Measurements from ENCODE around the gene INSRR. TPM values are rescaled to one million over a fixed set of nuclear protein-coding genes. Genes with fewer than 3 reads are reported as not detected.

The INSRR gene
- polyA plus RNA-seq, 3 donors, result not detected

- H3K4me3 Mint-ChIP-seq, result no peak overlapping the region
- WGBS (ENCODE audit: insufficient coverage), result 83% methylated on average over 7 of the region's 12 CpGs
- H3K9me3 Mint-ChIP-seq, result peaks cover 0 to 3% (median 0%) of the 10 kb centered on the region in 7 donors
- Histone ChIP-seq H4K20me1 (ENCODE audit: insufficient read depth, low read length) (no peaks in the 10 kb centered on the region), H3K4me3 (replicated peaks in 1 of 3; ENCODE audit: low read depth in 2 of 3, low read length in 3 of 3) (no peak overlapping the region), H3K9ac (ENCODE audit: insufficient read depth, low read length, poor library complexity, severe bottlenecking) (no peak overlapping the region), H3K27me3 (ENCODE audit: control insufficient read depth in 2 of 2, insufficient read depth in 2 of 2, low read length in 2 of 2) (peaks cover 6 to 15% of the 10 kb centered on the region in 2 donors), H3K4me1 (ENCODE audit: control insufficient read depth in 1 of 2, insufficient read depth in 2 of 2, low read length in 2 of 2) (peaks cover 8 to 9% of the 10 kb centered on the region in 2 donors), H3K36me3 (replicated peaks in 1 of 2; ENCODE audit: control insufficient read depth in 1 of 2, insufficient read depth in 2 of 2, low read length in 2 of 2) (no peaks in the 10 kb centered on the region), H3K9me3 (replicated peaks in 1 of 2; ENCODE audit: control insufficient read depth in 1 of 2, insufficient read depth in 1 of 2, low read length in 2 of 2) (no peaks in the 10 kb centered on the region), H3K4me2 (replicated peaks; ENCODE audit: extremely low read depth, low read length, poor library complexity, severe bottlenecking) (no peak overlapping the region), H2AFZ (ENCODE audit: insufficient read depth, low read depth, low read length, poor library complexity, severe bottlenecking) (peak overlapping the region; percentile 52), H3K79me2 (ENCODE audit: insufficient read depth, low read length) (no peaks in the 10 kb centered on the region), H3K27ac (ENCODE audit: low read depth in 1 of 2, low read length in 2 of 2) (no peak overlapping the region)
- peaks cover 0 to 5% of the 10 kb centered on the region in 2 donors for H3K36me3 Mint-ChIP-seq
- no peak overlapping the region for H3K27ac Mint-ChIP-seq
- intact Hi-C loops (cut with micrococcal nuclease), result loop anchor here in 1 of 2 donors (10.0 kb wide), 1 partner anchor 84 kb away; the partner anchor contains the start of gene SH2D2A
- no peak for TF ChIP-seq CTCF (IDR thresholded peaks at IDR 0.05)
- peaks cover 14% of the 10 kb centered on the region for H3K4me1 Mint-ChIP-seq
- DNase-seq, result no peak
- H3K27me3 Mint-ChIP-seq (ENCODE audit: low read depth in 3 of 3), result peaks cover 25 to 29% (median 27%) of the 10 kb centered on the region in 3 donors
These were observed 40.2 kb upstream of the INSRR start for GRCh38 chr1:156898971-156899664.

- Mint-ChIP-seq H3K27me3 (ENCODE audit: low read depth in 3 of 3) (peaks cover 31 to 38% (median 34%) of the 10 kb centered on the region in 3 donors), H3K9me3 (peaks cover 0 to 6% (median 1%) of the 10 kb centered on the region in 7 donors), H3K27ac (no peak overlapping the region), H3K4me3 (peak overlapping the region; percentile 49 to 68), H3K36me3 (peaks cover 0 to 7% of the 10 kb centered on the region in 2 donors), H3K4me1 (peaks cover 16% of the 10 kb centered on the region)
- Histone ChIP-seq H3K4me1 (ENCODE audit: control insufficient read depth in 1 of 2, insufficient read depth in 2 of 2, low read length in 2 of 2) (peaks cover 14 to 16% of the 10 kb centered on the region in 2 donors), H3K4me2 (replicated peaks; ENCODE audit: extremely low read depth, low read length, poor library complexity, severe bottlenecking) (no peak overlapping the region), H3K27me3 (ENCODE audit: control insufficient read depth in 2 of 2, insufficient read depth in 2 of 2, low read length in 2 of 2) (peaks cover 15 to 25% of the 10 kb centered on the region in 2 donors), H3K79me2 (ENCODE audit: insufficient read depth, low read length) (no peaks in the 10 kb centered on the region), H2AFZ (ENCODE audit: insufficient read depth, low read depth, low read length, poor library complexity, severe bottlenecking) (peak overlapping the region; percentile 52), H4K20me1 (ENCODE audit: insufficient read depth, low read length) (no peaks in the 10 kb centered on the region), H3K9me3 (replicated peaks in 1 of 2; ENCODE audit: control insufficient read depth in 1 of 2, insufficient read depth in 1 of 2, low read length in 2 of 2) (no peaks in the 10 kb centered on the region), H3K36me3 (replicated peaks in 1 of 2; ENCODE audit: control insufficient read depth in 1 of 2, insufficient read depth in 2 of 2, low read length in 2 of 2) (no peaks in the 10 kb centered on the region), H3K27ac (ENCODE audit: low read depth in 1 of 2, low read length in 2 of 2) (no peak overlapping the region), H3K4me3 (replicated peaks in 1 of 3; ENCODE audit: low read depth in 2 of 3, low read length in 3 of 3) (peak overlapping the region in 1 of 3 experiments; percentile 30), H3K9ac (ENCODE audit: insufficient read depth, low read length, poor library complexity, severe bottlenecking) (no peak overlapping the region)
- WGBS (ENCODE audit: insufficient coverage), result 0% methylated on average over 5 of the region's 13 CpGs
- TF ChIP-seq CTCF (IDR thresholded peaks at IDR 0.05), result no peak
- intact Hi-C loops (cut with micrococcal nuclease), result loop anchor here in 1 of 2 donors (10.0 kb wide), 1 partner anchor 83 kb away; the partner anchor contains the start of gene SH2D2A
- peak; percentile 19 to 30 (median 27) for DNase-seq
These were observed 39.2 kb upstream of the INSRR start for GRCh38 chr1:156898161-156898566.

Data from CD14-positive monocyte (primary cell).